Measurements from ENCODE around the gene SPRR3.

Gene SPRR3

GRCh38 chr1:153032073-153032472 is 30.5 kb downstream of the SPRR3 start:
- DNase-seq = no peak
- in situ Hi-C loops (cut with MboI; ENCODE audit: low pct_unique_long_range_greater_than_20kb, low sequenced_read_pairs) = no loop called here

- in situ Hi-C loops (cut with MboI; ENCODE audit: low pct_unique_long_range_greater_than_20kb, low sequenced_read_pairs) = no loop called here
- DNase-seq = peak; percentile 3
These were observed 31.2 kb downstream of the SPRR3 start for GRCh38 chr1:153032677-153033308.

- no peak for DNase-seq
- in situ Hi-C loops (cut with MboI; ENCODE audit: low pct_unique_long_range_greater_than_20kb, low sequenced_read_pairs) = no loop called here
These were observed 33.7 kb downstream of the SPRR3 start for GRCh38 chr1:153035211-153035610.

GRCh38 chr1:153040950-153041631 is 39.5 kb downstream of the SPRR3 start, which contains the start of gene SPRR2D:
Gene SPRR2D (minus strand): TSS chr1:153041120. CDS start chr1:153040346, 774 bp downstream.
- no peak for DNase-seq
- in situ Hi-C loops (cut with MboI; ENCODE audit: low pct_unique_long_range_greater_than_20kb, low sequenced_read_pairs) = no loop called here

- in situ Hi-C loops (cut with MboI; ENCODE audit: low pct_unique_long_range_greater_than_20kb, low sequenced_read_pairs) = no loop called here
- DNase-seq = no peak
These were observed 47.7 kb downstream of the SPRR3 start for GRCh38 chr1:153049211-153049610.
